Middle frontal gyrus (tissue), 1 donor: ENCODE measurements around the gene ARHGAP32.

Experiments used
- DNase-seq: peaks from one replicate; pipeline ENCODE4 v3.0.0-alpha.2; 2015; ENCODE audit warnings: low spot score; ENCODE audit errors: extremely low spot score

ARHGAP32 gene

GRCh38 chr11:129115652-129116586 is 76.2 kb downstream of the ARHGAP32 start:
- no peak for DNase-seq

GRCh38 chr11:129109701-129110100 is 82.4 kb downstream of the ARHGAP32 start:
- no peak for DNase-seq

DNA sequence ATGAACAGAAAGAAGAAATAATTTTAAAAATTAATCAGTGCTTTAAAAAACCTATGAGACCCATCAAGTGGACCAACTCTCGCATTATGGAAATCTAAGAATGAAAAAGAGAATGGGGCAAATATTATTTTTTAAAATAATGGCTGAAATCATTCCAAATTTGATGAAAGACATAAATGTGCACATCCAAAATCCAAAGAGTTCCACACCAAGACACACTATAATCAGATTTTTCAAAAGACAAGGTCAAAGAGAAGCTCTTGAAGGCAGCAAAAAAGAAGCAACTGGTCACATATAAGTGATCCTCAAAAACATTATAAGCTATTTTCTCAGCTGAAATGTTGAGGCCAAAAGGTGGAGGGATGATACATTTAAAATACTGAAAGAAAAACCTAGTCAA is 85.3 kb downstream of the ARHGAP32 start:
- DNase-seq: no peak

DNA sequence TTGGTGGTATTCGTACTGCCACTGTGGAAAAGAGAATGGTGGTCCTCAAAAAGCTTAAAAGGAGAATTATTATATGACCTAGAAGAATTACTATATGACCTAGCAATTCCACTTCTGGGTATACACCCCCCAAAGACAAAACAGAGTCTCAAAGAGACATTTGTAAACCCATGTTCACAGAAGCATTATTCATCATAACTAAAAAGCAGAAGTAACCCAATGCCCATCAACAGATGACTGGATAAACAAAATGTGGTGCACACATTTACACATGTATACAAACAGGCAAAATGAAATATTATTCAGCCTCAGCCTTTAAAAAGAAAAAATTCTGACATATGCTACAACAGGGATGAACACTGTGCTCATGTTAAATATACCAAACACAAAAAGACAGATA is 89.4 kb downstream of the ARHGAP32 start:
- DNase-seq: no peak

DNA sequence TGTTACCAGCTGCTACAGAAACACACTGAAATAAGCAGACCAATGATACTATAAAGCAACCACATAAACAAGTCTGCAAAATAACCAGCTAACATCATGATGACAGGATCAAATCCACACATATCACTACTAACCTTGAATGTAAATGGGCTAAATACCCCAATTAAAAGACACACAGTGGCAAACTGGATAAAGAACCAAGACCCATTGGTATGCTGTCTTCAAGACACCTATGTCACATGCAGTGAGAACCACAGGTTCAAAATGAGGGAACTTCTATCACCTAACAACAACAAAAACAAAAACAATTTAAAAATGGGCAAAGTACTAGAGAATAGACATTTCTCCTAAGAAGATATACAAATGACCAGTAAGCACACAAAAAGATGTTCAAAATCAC is 89.9 kb downstream of the ARHGAP32 start:
- no peak for DNase-seq

DNA sequence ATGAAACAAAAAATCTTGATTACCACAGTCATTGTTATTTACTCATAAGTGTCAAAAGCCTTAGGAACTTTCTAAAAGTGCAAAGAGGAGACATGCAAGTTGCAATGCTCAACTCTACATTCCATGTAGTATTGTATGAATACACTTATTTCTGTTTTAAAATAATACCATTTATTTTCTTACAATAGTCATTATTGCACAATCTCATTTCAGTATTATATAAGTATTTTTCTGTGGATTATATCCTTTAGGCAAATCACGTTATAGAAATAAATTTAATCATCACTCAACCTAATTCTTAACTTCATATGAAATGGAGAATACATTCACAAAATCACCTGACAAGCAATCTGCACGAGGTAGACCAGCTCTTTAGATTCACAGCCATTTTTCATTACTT is 98.8 kb downstream of the ARHGAP32 start:
- DNase-seq: no peak

- no peak for DNase-seq
Measured at GRCh38 chr11:129090056-129090455, 102.1 kb downstream of the ARHGAP32 start.

DNA sequence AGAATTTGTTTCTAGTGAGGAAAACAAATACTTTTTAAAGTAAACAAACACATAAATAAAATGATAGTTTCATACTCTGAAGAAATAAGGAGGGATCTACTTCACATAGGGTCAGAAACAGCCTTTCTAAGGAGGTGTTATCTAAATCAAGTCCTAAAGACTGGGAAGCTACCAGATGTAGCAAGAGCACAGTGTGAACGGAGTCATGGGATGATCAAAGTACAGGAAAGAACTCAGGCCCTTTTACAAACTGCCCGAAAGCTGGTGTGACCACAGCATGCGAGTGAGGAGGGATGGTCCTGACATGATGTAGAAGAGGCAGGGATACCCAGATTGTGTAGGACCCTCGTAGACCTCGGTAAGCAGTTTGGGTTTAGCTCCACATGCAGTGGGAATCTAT is 102.8 kb downstream of the ARHGAP32 start:
- no peak for DNase-seq

DNA sequence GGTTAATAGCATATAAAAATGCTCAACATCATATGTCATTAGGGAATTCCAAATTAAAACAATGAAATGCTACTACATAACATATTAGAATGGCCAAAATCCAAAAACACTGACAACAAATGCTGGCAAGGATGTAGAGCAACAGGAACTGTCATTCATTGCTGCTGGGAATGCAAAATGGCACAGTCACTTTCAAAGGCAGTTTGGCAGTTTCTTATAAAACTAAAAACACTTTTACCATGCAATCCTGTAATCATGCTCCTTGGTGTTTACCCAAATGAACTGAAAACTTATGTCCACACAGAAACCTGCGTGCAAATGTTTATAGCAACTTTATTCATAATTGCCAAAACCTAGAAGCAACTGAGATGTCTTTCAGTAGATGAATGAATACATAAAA is 105.1 kb downstream of the ARHGAP32 start:
- DNase-seq: no peak

DNA sequence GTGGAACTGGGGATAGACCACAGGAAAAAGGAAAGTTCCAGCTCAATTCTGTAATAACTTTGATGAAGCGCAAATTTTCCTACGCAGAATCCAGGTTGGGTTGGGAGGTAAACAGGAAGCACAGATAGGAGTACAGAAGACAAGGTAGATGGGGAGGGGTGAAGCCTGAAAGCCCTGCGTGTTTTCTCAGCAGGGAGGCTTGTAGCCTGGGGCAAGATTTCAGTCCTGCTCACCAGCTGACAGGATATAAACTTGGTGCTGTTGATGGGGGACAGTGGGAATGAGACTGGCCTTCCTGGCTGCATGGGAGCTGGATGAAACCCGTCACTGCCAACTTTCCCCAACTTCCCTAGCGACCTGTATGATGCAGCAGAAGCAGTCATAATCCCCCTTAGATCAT is 114.9 kb downstream of the ARHGAP32 start:
- DNase-seq: no peak

DNA sequence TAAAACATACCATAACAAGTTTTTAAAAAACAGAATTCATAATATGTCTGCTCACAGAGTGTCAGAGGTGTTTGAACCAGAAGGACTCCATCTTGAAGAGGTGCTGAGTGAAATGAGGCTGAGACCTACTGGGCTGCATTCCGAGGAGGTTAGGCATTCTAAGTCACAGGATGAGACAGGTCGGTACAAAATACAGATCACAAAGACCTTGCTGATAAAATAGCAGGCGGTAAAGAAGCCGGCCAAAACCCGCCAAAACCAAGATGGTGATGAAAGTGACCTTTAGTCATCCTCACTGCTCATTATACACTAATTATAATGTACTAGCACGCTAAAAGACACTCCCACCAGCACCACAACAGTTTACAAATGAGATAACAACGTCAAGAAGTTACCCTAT is 116.4 kb downstream of the ARHGAP32 start:
- DNase-seq: no peak

- DNase-seq: no peak
Measured at GRCh38 chr11:129067454-129067853, 124.7 kb downstream of the ARHGAP32 start.

GRCh38 chr11:129066229-129066628 is 125.9 kb downstream of the ARHGAP32 start:
- DNase-seq: no peak

DNA sequence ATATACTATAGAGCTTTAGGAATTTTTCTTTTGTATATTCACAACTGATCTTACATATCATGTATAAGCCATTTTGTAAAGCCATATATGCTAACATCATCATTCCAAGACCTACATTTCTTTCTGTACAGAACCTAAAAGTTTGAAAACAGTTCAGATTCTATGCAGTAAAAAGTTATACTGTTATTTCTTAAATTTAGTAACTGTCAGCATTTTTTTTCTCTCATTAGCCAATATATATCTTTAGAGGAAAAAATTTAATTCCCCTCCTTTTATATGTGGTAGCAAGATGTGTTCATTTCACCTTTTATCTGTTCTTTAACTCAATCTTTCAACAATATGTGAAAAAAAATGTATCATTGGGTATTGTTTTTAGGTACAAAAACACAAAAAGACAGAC is 129.0 kb downstream of the ARHGAP32 start:
- DNase-seq: no peak

GRCh38 chr11:129061492-129062230 is 130.5 kb downstream of the ARHGAP32 start:
- no peak for DNase-seq

DNA sequence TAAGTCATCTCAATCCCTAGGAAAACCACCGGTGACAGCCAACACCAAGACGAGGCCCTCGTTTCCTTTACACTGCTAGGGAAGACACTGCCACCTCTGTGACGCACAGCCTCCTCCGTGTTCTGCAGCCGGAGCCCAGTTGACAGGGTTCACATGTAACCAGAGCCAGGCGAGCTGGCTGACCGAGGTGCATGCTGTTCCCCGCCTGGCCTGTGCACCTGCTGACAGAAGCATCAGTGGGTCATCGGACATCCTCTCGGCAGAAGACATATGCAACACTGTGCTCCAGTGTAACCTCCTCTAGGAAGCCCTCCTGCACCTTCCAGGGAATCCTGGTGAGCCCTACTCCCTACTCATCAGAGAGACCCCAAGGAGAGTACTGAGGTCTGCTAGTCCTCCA is 135.2 kb downstream of the ARHGAP32 start:
- DNase-seq: no peak

- no peak for DNase-seq
Measured at GRCh38 chr11:129055196-129055595, 136.9 kb downstream of the ARHGAP32 start.

DNA sequence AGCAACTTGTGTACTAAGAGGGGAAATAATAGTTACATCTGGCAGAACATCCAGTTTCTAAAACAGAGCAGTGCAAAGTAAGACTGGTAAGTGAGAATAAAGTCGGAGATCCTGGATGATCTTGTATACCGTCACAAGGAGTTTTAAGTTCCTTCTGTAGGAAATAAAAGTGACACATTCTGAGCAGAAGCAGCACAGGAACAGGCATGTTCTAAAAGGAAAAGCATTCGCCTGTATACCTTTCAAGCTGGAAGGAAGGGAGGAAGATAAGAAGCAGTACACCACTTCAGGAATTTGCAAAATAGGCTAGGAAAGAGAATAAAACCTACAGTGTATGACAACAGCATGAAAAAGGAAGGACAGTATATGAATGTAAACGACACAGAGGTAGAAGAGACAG is 143.2 kb downstream of the ARHGAP32 start:
- DNase-seq: no peak

- no peak for DNase-seq
Measured at GRCh38 chr11:129045150-129045549, 147.0 kb downstream of the ARHGAP32 start.

- DNase-seq: no peak
Measured at GRCh38 chr11:129042503-129042902, 149.6 kb downstream of the ARHGAP32 start.

DNA sequence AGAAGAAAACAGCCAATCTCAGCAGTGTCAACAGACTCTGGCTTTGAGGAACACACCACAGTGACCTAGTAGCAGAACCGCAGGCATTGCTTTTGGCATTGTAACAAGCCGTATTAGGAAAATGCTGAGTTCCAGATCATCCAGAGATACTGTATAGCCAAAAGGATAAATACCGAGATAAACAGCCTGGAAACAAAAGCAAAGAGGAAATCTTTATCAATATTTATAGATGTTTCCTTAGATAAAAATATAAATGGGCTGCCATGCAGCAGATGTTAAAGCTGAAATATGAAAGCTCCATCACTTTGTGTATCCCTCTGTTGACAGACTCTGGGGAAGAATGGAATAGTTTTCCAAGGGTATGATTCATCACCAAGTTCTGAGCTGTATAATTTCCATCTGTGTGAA is 150.5 kb downstream of the ARHGAP32 start:
- no peak for DNase-seq

- DNase-seq: no peak
Measured at GRCh38 chr11:129040934-129041333, 151.2 kb downstream of the ARHGAP32 start.

DNA sequence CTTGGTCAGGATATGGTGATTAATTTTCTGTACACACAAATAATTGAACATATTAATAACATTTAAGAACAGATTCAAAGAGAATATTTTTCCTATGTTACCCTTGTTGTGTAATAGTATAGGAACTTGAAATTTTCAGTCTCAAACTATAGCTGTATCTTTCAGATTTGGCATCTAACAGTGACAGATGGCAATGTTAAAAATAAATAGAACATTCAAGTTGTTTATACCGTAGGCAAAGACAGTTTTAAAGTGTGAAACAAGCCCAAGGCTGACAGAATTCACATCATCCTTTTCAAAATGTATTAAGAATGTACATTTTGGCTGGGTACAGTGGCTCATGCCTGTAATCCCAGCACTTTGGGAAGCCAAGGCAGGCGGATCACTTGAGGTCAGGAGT is 156.9 kb downstream of the ARHGAP32 start:
- peak; percentile 31 for DNase-seq
